ENCODE data around the gene CDH4. TPM values are rescaled to one million over a fixed set of nuclear protein-coding genes. Genes with fewer than 3 reads are reported as not detected.

CDH4 gene
- total and polyA plus RNA-seq, 2 donors (not counting 3 experiments of a cell fraction or from before 2014, with no cell fraction given), result 0.17 to 0.51 TPM

DNA sequence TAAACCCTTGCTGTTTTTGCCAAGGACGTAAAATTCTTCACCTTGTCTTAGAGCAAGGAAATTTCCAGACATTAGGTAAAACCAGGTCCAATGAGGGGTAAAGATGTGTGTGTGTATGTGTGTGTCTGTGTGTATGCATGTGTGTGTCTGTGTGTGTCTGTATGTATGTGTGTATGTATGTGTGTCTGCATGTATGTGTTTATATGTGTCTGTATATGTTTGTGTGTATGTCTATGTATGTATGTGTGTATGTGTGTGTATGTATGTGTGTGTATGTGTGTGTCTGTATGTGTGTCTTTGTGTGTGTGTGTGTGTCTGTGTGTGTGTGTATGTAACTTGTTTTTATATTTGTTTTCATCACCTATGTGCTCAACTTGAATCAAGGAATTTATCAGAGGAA lies 439.9 kb downstream of the CDH4 start:
- Histone ChIP-seq H3K4me3 (replicated peaks in 1 of 3; ENCODE audit: insufficient read depth in 1 of 3, low read depth in 1 of 3, low read length in 3 of 3) (no peak overlapping the region), H2AFZ (ENCODE audit: low read depth, low read length) (no peak overlapping the region), H3K4me2 (ENCODE audit: insufficient read depth, low read length) (no peak overlapping the region), H3K79me2 (ENCODE audit: control insufficient read depth, insufficient read depth, low read length) (no peaks in the 10 kb centered on the region), H4K20me1 (replicated peaks; ENCODE audit: control insufficient read depth, extremely low read depth, insufficient read depth, low read length) (no peaks in the 10 kb centered on the region), H3K9ac (replicated peaks; ENCODE audit: extremely low read depth, insufficient read depth, low read length) (no peak overlapping the region), H3K9me1 (replicated peaks; ENCODE audit: control insufficient read depth, extremely low read depth, insufficient read depth, low read length) (no peaks in the 10 kb centered on the region), H3K36me3 (ENCODE audit: control insufficient read depth in 2 of 2, extremely low read depth in 1 of 2, insufficient read depth in 2 of 2, low read length in 2 of 2) (no peaks in the 10 kb centered on the region), H3K27ac (ENCODE audit: insufficient read depth, low read depth, low read length) (no peak overlapping the region), H3K27me3 (ENCODE audit: control insufficient read depth in 2 of 2, insufficient read depth in 2 of 2, low read length in 2 of 2) (no peaks in the 10 kb centered on the region), H3K4me1 (ENCODE audit: control insufficient read depth, extremely low read depth, insufficient read depth, low read length) (no peaks in the 10 kb centered on the region), H3K9me3 (replicated peaks; ENCODE audit: control insufficient read depth, insufficient read depth, low read length) (peaks cover 2% of the 10 kb centered on the region)
- FAIRE-seq, result no peak
- no peak for DNase-seq (ENCODE audit: low read depth, low spot score)
- POLR2A ChIA-PET, result no interaction called here
- dilution Hi-C loops (cut with MboI; ENCODE audit: extremely low pct_ligation_motif_present, low sequenced_read_pairs), result no loop called here
- no TSS peak for BruUV-seq (replicated peaks)
- CTCF ChIA-PET, result no interaction called here
- intact Hi-C loops (cut with micrococcal nuclease), result no loop called here
- TF ChIP-seq MYC (IDR thresholded peaks at IDR 0.05; ENCODE audit: low read depth, low read length), result no peak
- TF ChIP-seq POLR2AphosphoS5 (IDR thresholded peaks at IDR 0.05; ENCODE audit: insufficient read depth, low read depth, low read length), result no peak
- no peak for TF ChIP-seq POLR2A (IDR thresholded peaks at IDR 0.05; ENCODE audit: low read depth, low read length)

DNA sequence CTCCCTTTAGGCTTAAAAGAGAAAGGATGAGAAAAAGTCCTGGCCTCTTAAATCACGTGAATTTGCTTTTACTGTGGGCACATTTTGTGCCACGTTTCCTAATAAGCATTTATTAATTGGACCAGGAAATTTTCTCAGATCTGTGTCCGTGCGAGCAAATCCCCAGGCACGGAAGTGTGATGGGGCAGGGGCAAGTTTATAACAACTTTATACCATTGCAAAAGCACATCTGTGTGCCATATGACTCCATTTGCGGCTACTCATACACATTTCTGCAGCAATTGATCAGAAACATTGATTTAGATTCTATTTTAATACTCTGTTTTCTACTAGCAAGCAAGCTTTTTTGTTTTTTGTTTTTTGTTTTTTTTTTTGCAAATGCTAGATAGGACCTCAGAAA lies 440.4 kb downstream of the CDH4 start:
- peaks cover 2% of the 10 kb centered on the region for H3K9me3 ChIP-seq (replicated peaks; ENCODE audit: control insufficient read depth, insufficient read depth, low read length)
- no peaks in the 10 kb centered on the region for H3K79me2 ChIP-seq (ENCODE audit: control insufficient read depth, insufficient read depth, low read length)
- no peaks in the 10 kb centered on the region for H4K20me1 ChIP-seq (replicated peaks; ENCODE audit: control insufficient read depth, extremely low read depth, insufficient read depth, low read length)
- H2AFZ ChIP-seq (ENCODE audit: low read depth, low read length), result no peak overlapping the region
- dilution Hi-C loops (cut with MboI; ENCODE audit: extremely low pct_ligation_motif_present, low sequenced_read_pairs), result no loop called here
- no peak overlapping the region for H3K4me2 ChIP-seq (ENCODE audit: insufficient read depth, low read length)
- H3K9me1 ChIP-seq (replicated peaks; ENCODE audit: control insufficient read depth, extremely low read depth, insufficient read depth, low read length), result no peaks in the 10 kb centered on the region
- intact Hi-C loops (cut with micrococcal nuclease), result no loop called here
- no peaks in the 10 kb centered on the region for H3K27me3 ChIP-seq (ENCODE audit: control insufficient read depth in 2 of 2, insufficient read depth in 2 of 2, low read length in 2 of 2)
- FAIRE-seq (no peak), DNase-seq (ENCODE audit: low read depth, low spot score) (no peak)
- no peak overlapping the region for H3K27ac ChIP-seq (ENCODE audit: insufficient read depth, low read depth, low read length)
- H3K9ac ChIP-seq (replicated peaks; ENCODE audit: extremely low read depth, insufficient read depth, low read length), result no peak overlapping the region
- TF ChIP-seq EZH2 (IDR thresholded peaks at IDR 0.05; ENCODE audit: borderline replicate concordance, low read depth, low read length, severe bottlenecking) (no peak), GATA2 (IDR thresholded peaks at IDR 0.05; ENCODE audit: insufficient read depth, insufficient read length, low read depth, low read length) (no peak), MYC (IDR thresholded peaks at IDR 0.05; ENCODE audit: low read depth, low read length) (no peak), CTCF (IDR thresholded peaks at IDR 0.05; ENCODE audit: extremely low read depth in 1 of 2, insufficient read depth in 1 of 2, low read depth in 1 of 2, low read length in 2 of 2) (no peak), JUN (IDR thresholded peaks at IDR 0.05; ENCODE audit: borderline replicate concordance, insufficient read depth, insufficient read length, low read depth) (no peak), POLR2A (IDR thresholded peaks at IDR 0.05; ENCODE audit: low read depth, low read length) (no peak), FOS (IDR thresholded peaks at IDR 0.05; ENCODE audit: borderline replicate concordance, insufficient read depth, low read length) (no peak), POLR2AphosphoS5 (IDR thresholded peaks at IDR 0.05; ENCODE audit: insufficient read depth, low read depth, low read length) (no peak)
- TF ChIP-seq, protein P1, sequence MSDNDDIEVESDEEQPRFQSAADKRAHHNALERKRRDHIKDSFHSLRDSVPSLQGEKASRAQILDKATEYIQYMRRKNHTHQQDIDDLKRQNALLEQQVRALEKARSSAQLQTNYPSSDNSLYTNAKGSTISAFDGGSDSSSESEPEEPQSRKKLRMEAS (IDR thresholded peaks at IDR 0.05; ENCODE audit: insufficient read depth, insufficient read length), result no peak
- no peaks in the 10 kb centered on the region for H3K36me3 ChIP-seq (ENCODE audit: control insufficient read depth in 2 of 2, extremely low read depth in 1 of 2, insufficient read depth in 2 of 2, low read length in 2 of 2)
- BruUV-seq (replicated peaks), result no TSS peak
- ChIA-PET CTCF (no interaction called here), POLR2A (no interaction called here)
- no peak overlapping the region for H3K4me3 ChIP-seq (replicated peaks in 1 of 3; ENCODE audit: insufficient read depth in 1 of 3, low read depth in 1 of 3, low read length in 3 of 3)
- no peaks in the 10 kb centered on the region for H3K4me1 ChIP-seq (ENCODE audit: control insufficient read depth, extremely low read depth, insufficient read depth, low read length)

Data from endothelial cell of umbilical vein (primary cell).